OCI-LY7 (cell line): ENCODE measurements around the gene SPECC1L. TPM values are rescaled to one million over a fixed set of nuclear protein-coding genes. Genes with fewer than 3 reads are reported as not detected.

Experiments
- BruUV-seq: library from RNA; stranded (reverse); fragments of 400-500 nt; replicated peaks from 2 replicates; lab custom pipeline; 2021; lab: Mats Ljungman, UMichigan
- CTCF ChIA-PET: fragments of 300-600 bp; sonication (Branson Sonifier 250); formaldehyde crosslinking; loops from one replicate; lab custom pipeline; 2022; ENCODE audit warnings: antibody characterized with exemption; ENCODE audit not compliant: unreplicated experiment; lab: Charles Lee
- POLR2A ChIA-PET: fragments of 300-600 bp; sonication (Branson Sonifier 250); formaldehyde crosslinking; loops from one replicate; lab custom pipeline; 2022; ENCODE audit warnings: antibody characterized with exemption; lab: Charles Lee
- DNase-seq: peaks from one replicate; pipeline ENCODE4 v3.0.0-alpha.2; 2015; ENCODE audit warnings: low spot score
- H2AFZ ChIP-seq: fragments of 200-600 bp; sonication (generic), shearing (Covaris generic); 2 replicates; pipeline ENCODE4 v1.6.1; 2014; ENCODE audit warnings: mild to moderate bottlenecking, antibody characterized with exemption, low read length, moderate library complexity
- H3K27ac ChIP-seq: fragments of 200-600 bp; sonication (generic); 2 replicates; pipeline ENCODE4 v1.5.1; 2014; ENCODE audit warnings: mixed run types, low read depth, mild to moderate bottlenecking, moderate library complexity, low read length, inconsistent platforms; ENCODE audit not compliant: poor library complexity, severe bottlenecking
- H3K36me3 ChIP-seq: fragments of 200-600 bp; sonication (generic); 2 replicates; pipeline ENCODE4 v1.6.1; 2014; ENCODE audit warnings: mild to moderate bottlenecking, antibody characterized with exemption, low read length, moderate library complexity, mixed read lengths; ENCODE audit not compliant: insufficient read depth
- H3K4me1 ChIP-seq: fragments of 200-600 bp; sonication (generic); 2 replicates; pipeline ENCODE4 v1.5.1; 2014; ENCODE audit warnings: mild to moderate bottlenecking, low read length; ENCODE audit not compliant: insufficient read depth, poor library complexity, severe bottlenecking
- H3K4me2 ChIP-seq: fragments of 200-600 bp; sonication (generic); 2 replicates; pipeline ENCODE4 v1.6.1; 2014; ENCODE audit warnings: mild to moderate bottlenecking, low read length
- H3K4me3 ChIP-seq: fragments of 200-600 bp; sonication (generic); 2 replicates; pipeline ENCODE4 v1.5.1; 2014; ENCODE audit warnings: mild to moderate bottlenecking, low read depth, low read length; ENCODE audit not compliant: poor library complexity, severe bottlenecking
- H3K79me2 ChIP-seq: fragments of 200-600 bp; sonication (generic); 2 replicates; pipeline ENCODE4 v1.6.1; 2016; ENCODE audit warnings: low read depth, mild to moderate bottlenecking, low read length, moderate library complexity, mixed read lengths; ENCODE audit not compliant: insufficient read depth
- H3K9me2 ChIP-seq: fragments of 200-600 bp; sonication (generic); 2 replicates; pipeline ENCODE4 v1.6.1; 2016; ENCODE audit warnings: mild to moderate bottlenecking, low read length, mixed read lengths; ENCODE audit not compliant: insufficient read depth
- H3K9me3 ChIP-seq: fragments of 200-600 bp; sonication (generic); 2 replicates; pipeline ENCODE4 v1.6.1; 2014; ENCODE audit warnings: mild to moderate bottlenecking, mixed run types, low read length, mixed read lengths
- H4K20me1 ChIP-seq: fragments of 200-600 bp; sonication (generic); 2 replicates; pipeline ENCODE4 v1.6.1; 2014; ENCODE audit warnings: mild to moderate bottlenecking, antibody characterized with exemption, low read length, moderate library complexity, mixed read lengths; ENCODE audit not compliant: insufficient read depth
- CTCF ChIP-seq: fragments of 200-600 bp; sonication (generic); conservative IDR thresholded peaks from 2 replicates; pipeline ENCODE4 v1.5.1; 2014; ENCODE audit warnings: mild to moderate bottlenecking, antibody characterized with exemption, low read length, moderate library complexity, mixed read lengths
- EZH2phosphoT487 ChIP-seq: fragments of 200-600 bp; sonication (generic); IDR thresholded peaks from 2 replicates; pipeline ENCODE4 v1.6.1; 2018; ENCODE audit warnings: low read depth, borderline replicate concordance, mild to moderate bottlenecking, mixed run types, antibody characterized with exemption, low read length, moderate library complexity, mixed read lengths
- intact Hi-C: fragments of 100-400 bp; cut with micrococcal nuclease; formaldehyde crosslinking; loops from one replicate; pipeline ENCODE4 v1.10.0; 2022; ENCODE audit not compliant: unreplicated experiment
- total RNA-seq, 2 experiments: library from RNA; depleted of rRNA in 1 of 2; stranded (reverse); fragments of >200 nt in 1 of 2; shearing (Covaris generic) in 1 of 2; gene quantifications; 2 replicates each; pipeline ENCODE4 v1.2.3, GENCODE V29; 2014 to 2022

SPECC1L gene
- total RNA-seq, 2 experiments from 2014 or later, result 47.0 to 66.2 TPM

GRCh38 chr22:24225044-24225601 lies 45.5 kb upstream of the SPECC1L start:
- no peaks in the 10 kb centered on the region for H4K20me1 ChIP-seq
- CTCF ChIA-PET, result interaction anchor here (0.6 kb wide), 1 partner anchor 71 kb away, joined by 5 read pairs; no protein-coding TSS in a partner anchor
- H2AFZ ChIP-seq, result no peak overlapping the region
- no peaks in the 10 kb centered on the region for H3K4me1 ChIP-seq
- DNase-seq, result no peak
- no peak for TF ChIP-seq EZH2phosphoT487
- no peak for TF ChIP-seq CTCF
- no peak overlapping the region for H3K27ac ChIP-seq
- no peaks in the 10 kb centered on the region for H3K79me2 ChIP-seq
- H3K9me2 ChIP-seq, result no peaks in the 10 kb centered on the region
- POLR2A ChIA-PET, result interaction anchor here (0.6 kb wide), 1 partner anchor 29 kb away, joined by 5 read pairs; no protein-coding TSS in a partner anchor
- H3K4me3 ChIP-seq, result no peak overlapping the region
- no peak overlapping the region for H3K4me2 ChIP-seq
- no peaks in the 10 kb centered on the region for H3K36me3 ChIP-seq
- no TSS peak for BruUV-seq
- intact Hi-C loops, result no loop called here
- H3K9me3 ChIP-seq, result peaks cover 4% of the 10 kb centered on the region; the same call in 1 of the 2 replicates

DNA sequence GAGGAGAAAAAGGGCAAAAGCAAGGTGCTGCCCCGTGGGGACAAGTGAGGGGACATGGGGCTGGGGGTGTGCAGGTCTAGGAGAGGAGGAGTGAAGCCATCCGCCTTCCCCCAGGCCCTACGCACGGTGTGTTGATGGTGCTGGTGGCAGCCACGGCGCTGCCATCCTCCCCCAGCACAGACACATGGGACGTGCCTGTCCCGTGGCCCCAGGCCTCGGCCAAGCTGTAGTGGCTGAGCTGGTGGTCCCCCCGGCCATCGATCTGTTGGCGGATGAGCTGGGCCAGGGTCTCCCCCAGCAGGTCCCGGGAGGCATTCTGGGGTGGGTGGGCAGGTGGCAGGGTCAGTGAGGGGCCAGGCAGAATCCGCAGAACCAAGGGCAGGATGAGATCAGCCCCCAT lies 44.7 kb upstream of the SPECC1L start:
- TF ChIP-seq EZH2phosphoT487 (no peak), CTCF (no peak)
- Histone ChIP-seq H3K79me2 (no peaks in the 10 kb centered on the region), H3K9me3 (peaks cover 4% of the 10 kb centered on the region; the same call in 1 of the 2 replicates), H3K27ac (no peak overlapping the region), H3K4me2 (no peak overlapping the region), H2AFZ (no peak overlapping the region), H3K4me1 (no peaks in the 10 kb centered on the region), H3K4me3 (no peak overlapping the region), H4K20me1 (no peaks in the 10 kb centered on the region), H3K36me3 (no peaks in the 10 kb centered on the region), H3K9me2 (no peaks in the 10 kb centered on the region)
- CTCF ChIA-PET, result no interaction called here
- intact Hi-C loops, result no loop called here
- POLR2A ChIA-PET, result interaction anchor here (0.6 kb wide), 1 partner anchor 30 kb away, joined by 5 read pairs; no protein-coding TSS in a partner anchor
- DNase-seq, result no peak
- BruUV-seq, result no TSS peak
